ENCODE data around the gene ARID5A. TPM values are rescaled to one million over a fixed set of nuclear protein-coding genes. Genes with fewer than 3 reads are reported as not detected.

Gene ARID5A
- total and polyA plus RNA-seq, 10 of the 15 experiments (the other 5 are each of a cell fraction or from before 2014, with no cell fraction given), result 0.76 to 87.1 (median 37.6) TPM

DNA sequence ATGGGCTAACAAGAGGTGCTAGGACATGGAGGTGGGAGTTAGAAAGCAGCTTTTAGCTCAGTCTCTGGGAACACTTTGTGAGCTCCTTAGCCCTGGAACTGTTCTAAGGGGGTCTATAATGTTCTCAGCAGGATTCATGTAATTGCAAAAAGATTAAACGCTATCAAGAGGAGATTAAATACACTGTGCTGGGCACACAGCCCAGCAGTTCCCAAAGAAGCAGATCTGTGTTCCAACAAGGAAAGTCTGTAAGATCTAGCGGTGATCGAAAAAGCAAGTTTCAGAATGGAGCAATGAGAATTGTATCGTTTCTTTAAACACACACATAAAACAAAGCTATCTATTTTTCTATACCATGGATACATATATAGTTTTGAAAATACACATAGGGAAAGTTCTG is 2.4 kb upstream of the ARID5A start:
- no peaks in the 10 kb centered on the region for H3K9me3 ChIP-seq (replicated peaks; ENCODE audit: control insufficient read depth, insufficient read depth, low read length)
- no TSS peak for BruUV-seq (replicated peaks)
- DNase-seq (ENCODE audit: low read depth, low spot score), result no peak
- no peaks in the 10 kb centered on the region for H3K27me3 ChIP-seq (replicated peaks in 1 of 2; ENCODE audit: control insufficient read depth in 2 of 2, insufficient read depth in 2 of 2, low read length in 1 of 2)
- FAIRE-seq, result no peak
- H3K36me3 ChIP-seq (ENCODE audit: control insufficient read depth in 2 of 2, insufficient read depth in 2 of 2, low read length in 1 of 2), result peaks cover 0 to 2% of the 10 kb centered on the region in 2 experiments; a peak in 1 of 4 replicates
- ChIA-PET RAD21 (ENCODE audit: unreplicated experiment) (interaction anchor here (1.2 to 2.2 kb wide), 3 partner anchors 11 to 324 kb away, joined by 3 to 9 read pairs (median 3); partner anchors contain the start of gene ANKRD39), POLR2A (interaction anchor here (0.8 to 1.9 kb wide), 4 partner anchors 8 to 240 kb away, joined by 3 to 10 read pairs (median 4); partner anchors contain the start of gene NEURL3), SMC1A (ENCODE audit: uncharacterized antibody, unreplicated experiment) (interaction anchor here (0.9 to 4.3 kb wide), 4 partner anchors 20 to 213 kb away, joined by 3 to 17 read pairs (median 9); no protein-coding TSS in a partner anchor), CTCF (interaction anchor here (0.7 to 7.0 kb wide), 5 partner anchors 20 to 541 kb away, joined by 3 to 51 read pairs (median 4); no protein-coding TSS in a partner anchor)
- intact Hi-C loops (cut with micrococcal nuclease; ENCODE audit: unreplicated experiment), result loop anchor here (10.0 kb wide), 2 partner anchors 231 to 431 kb away; partner anchors contain the start of gene CNNM4
- H3K79me2 ChIP-seq (ENCODE audit: control insufficient read depth, insufficient read depth, low read length), result peaks cover 35% of the 10 kb centered on the region
- no peak overlapping the region for H3K4me3 ChIP-seq
- H4K20me1 ChIP-seq (ENCODE audit: control insufficient read depth, insufficient read depth), result peaks cover 2% of the 10 kb centered on the region; the same call in 1 of the 2 replicates
- no peak overlapping the region for H3K27ac ChIP-seq (ENCODE audit: control insufficient read depth, insufficient read depth)
- WGBS (ENCODE audit: insufficient coverage, insufficient replicate concordance, low lambda C conversion rate, missing lambda C conversion rate), result 95% methylated on average over 4 of the region's 4 CpGs
- no peak overlapping the region for H3K4me2 ChIP-seq (ENCODE audit: control insufficient read depth, insufficient read depth)
- no peak overlapping the region for H3K9ac ChIP-seq (ENCODE audit: control insufficient read depth, insufficient read depth, low read length)
- TF ChIP-seq TCF7 (IDR thresholded peaks at IDR 0.05; ENCODE audit: borderline replicate concordance) (no peak), CEBPB (IDR thresholded peaks at IDR 0.05; ENCODE audit: borderline replicate concordance in 1 of 2, low read depth in 2 of 2, low read length in 2 of 2) (no peak), BHLHE40 (IDR thresholded peaks at IDR 0.05; ENCODE audit: borderline replicate concordance in 1 of 2, low read depth in 2 of 2, low read length in 1 of 2) (no peak), PML (IDR thresholded peaks at IDR 0.05; ENCODE audit: low read length) (no peak), WRNIP1 (IDR thresholded peaks at IDR 0.05; ENCODE audit: borderline replicate concordance, low read depth, low read length) (no peak)
- TF ChIP-seq, protein P1, sequence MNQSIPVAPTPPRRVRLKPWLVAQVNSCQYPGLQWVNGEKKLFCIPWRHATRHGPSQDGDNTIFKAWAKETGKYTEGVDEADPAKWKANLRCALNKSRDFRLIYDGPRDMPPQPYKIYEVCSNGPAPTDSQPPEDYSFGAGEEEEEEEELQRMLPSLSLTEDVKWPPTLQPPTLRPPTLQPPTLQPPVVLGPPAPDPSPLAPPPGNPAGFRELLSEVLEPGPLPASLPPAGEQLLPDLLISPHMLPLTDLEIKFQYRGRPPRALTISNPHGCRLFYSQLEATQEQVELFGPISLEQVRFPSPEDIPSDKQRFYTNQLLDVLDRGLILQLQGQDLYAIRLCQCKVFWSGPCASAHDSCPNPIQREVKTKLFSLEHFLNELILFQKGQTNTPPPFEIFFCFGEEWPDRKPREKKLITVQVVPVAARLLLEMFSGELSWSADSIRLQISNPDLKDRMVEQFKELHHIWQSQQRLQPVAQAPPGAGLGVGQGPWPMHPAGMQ (IDR thresholded peaks at IDR 0.05; ENCODE audit: borderline replicate concordance), result no peak
- TF ChIP-seq, protein P2, sequence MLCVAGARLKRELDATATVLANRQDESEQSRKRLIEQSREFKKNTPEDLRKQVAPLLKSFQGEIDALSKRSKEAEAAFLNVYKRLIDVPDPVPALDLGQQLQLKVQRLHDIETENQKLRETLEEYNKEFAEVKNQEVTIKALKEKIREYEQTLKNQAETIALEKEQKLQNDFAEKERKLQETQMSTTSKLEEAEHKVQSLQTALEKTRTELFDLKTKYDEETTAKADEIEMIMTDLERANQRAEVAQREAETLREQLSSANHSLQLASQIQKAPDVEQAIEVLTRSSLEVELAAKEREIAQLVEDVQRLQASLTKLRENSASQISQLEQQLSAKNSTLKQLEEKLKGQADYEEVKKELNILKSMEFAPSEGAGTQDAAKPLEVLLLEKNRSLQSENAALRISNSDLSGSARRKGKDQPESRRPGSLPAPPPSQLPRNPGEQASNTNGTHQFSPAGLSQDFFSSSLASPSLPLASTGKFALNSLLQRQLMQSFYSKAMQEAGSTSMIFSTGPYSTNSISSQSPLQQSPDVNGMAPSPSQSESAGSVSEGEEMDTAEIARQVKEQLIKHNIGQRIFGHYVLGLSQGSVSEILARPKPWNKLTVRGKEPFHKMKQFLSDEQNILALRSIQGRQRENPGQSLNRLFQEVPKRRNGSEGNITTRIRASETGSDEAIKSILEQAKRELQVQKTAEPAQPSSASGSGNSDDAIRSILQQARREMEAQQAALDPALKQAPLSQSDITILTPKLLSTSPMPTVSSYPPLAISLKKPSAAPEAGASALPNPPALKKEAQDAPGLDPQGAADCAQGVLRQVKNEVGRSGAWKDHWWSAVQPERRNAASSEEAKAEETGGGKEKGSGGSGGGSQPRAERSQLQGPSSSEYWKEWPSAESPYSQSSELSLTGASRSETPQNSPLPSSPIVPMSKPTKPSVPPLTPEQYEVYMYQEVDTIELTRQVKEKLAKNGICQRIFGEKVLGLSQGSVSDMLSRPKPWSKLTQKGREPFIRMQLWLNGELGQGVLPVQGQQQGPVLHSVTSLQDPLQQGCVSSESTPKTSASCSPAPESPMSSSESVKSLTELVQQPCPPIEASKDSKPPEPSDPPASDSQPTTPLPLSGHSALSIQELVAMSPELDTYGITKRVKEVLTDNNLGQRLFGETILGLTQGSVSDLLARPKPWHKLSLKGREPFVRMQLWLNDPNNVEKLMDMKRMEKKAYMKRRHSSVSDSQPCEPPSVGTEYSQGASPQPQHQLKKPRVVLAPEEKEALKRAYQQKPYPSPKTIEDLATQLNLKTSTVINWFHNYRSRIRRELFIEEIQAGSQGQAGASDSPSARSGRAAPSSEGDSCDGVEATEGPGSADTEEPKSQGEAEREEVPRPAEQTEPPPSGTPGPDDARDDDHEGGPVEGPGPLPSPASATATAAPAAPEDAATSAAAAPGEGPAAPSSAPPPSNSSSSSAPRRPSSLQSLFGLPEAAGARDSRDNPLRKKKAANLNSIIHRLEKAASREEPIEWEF (IDR thresholded peaks at IDR 0.05; ENCODE audit: insufficient replicate concordance, low read depth, low read length), result no peak
- ATAC-seq, result no peak
- H3K4me1 ChIP-seq (ENCODE audit: control insufficient read depth, insufficient read depth, low read length), result peaks cover 60% of the 10 kb centered on the region
- H2AFZ ChIP-seq (ENCODE audit: control insufficient read depth, low read depth, low read length), result no peak overlapping the region
- in situ Hi-C loops (cut with MboI), result no loop called here

Data from GM12878 (cell line).